GM12891 (cell line): ENCODE measurements around the gene RIGI.

Source experiments
- PAX5 ChIP-seq: IDR thresholded peaks from 2 replicates; pipeline ENCODE4 v1.6.1; 2011; ENCODE audit warnings: low read length, moderate library complexity, mild to moderate bottlenecking; ENCODE audit not compliant: insufficient read depth, severe bottlenecking
- POLR2A ChIP-seq: IDR thresholded peaks from 2 replicates; pipeline ENCODE4 v1.6.1; 2011; ENCODE audit warnings: low read depth, low read length, control low read depth
- POLR2AphosphoS5 ChIP-seq: IDR thresholded peaks from 2 replicates; pipeline ENCODE4 v1.6.1; 2011; ENCODE audit warnings: low read depth, low read length, control low read depth
- POU2F2 ChIP-seq: IDR thresholded peaks from 2 replicates; pipeline ENCODE4 v1.6.1; 2011; ENCODE audit warnings: low read depth, mild to moderate bottlenecking, control low read depth, low read length, moderate library complexity
- SPI1 ChIP-seq: IDR thresholded peaks from 2 replicates; pipeline ENCODE4 v1.6.1; 2011; ENCODE audit warnings: low read depth, low read length, control low read depth
- TAF1 ChIP-seq: IDR thresholded peaks from 2 replicates; pipeline ENCODE4 v1.6.1; 2011; ENCODE audit warnings: low read depth, low read length, control low read depth

DNA sequence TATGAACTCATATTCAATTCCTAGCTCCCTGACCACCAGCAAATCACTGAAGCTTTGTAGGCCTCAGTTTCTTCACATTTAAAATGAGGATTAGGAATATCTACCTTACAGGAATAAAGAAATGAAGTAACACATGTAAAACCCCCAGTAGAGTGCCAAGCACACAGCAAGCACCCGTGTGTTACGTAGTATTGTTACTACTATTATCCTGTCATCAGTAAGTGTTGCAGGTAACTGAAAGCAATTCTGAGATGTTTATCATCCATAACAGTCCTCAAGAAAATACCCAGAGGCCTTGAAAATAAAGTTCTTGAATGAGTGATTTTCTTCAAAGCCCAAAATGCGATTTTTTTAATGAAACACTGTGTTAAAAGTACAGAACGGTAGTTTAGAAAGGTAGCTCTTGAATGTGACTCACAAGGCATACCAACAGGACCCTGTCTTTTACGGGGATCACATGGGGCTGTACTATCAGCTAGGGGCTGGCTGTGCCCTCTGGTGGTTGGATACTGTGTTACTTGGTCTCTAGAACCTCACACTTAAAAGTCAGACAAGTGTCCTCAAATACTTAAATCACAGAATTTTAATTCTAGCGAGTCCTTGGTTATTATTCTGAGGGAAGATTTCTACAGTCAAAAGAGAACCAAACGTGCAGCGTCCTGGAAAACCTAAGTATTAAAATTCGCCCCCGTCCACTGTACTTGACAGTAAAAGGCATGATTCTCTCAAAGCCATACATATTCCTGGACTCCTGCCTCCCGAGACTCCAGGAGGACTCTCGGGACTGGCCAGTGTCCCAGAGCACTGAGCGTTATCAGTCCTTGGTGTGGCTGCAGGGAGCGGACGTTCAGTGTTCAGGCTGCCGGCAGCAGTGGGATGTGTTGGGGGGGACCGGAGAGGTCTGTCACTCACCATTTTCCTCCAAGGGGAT, 46.2 kb upstream of the RIGI start:
- TF ChIP-seq POLR2AphosphoS5: no peak
- TF ChIP-seq POLR2A: no peak
- TF ChIP-seq TAF1: no peak
- no peak for TF ChIP-seq POU2F2
- no peak for TF ChIP-seq SPI1
- TF ChIP-seq PAX5: no peak
